Fibroblast of lung (primary cell): ENCODE data around the gene LTBP4.

Experiments used
- CTCF ChIP-seq, 2 donors: IDR thresholded peaks in 1 of 2; conservative IDR thresholded peaks in 1 of 2; 1 replicate in 1 of 2; 2 replicates in 1 of 2; pipeline ENCODE4 v1.5.1; 2011 to 2012; ENCODE audit warnings: low read length in 2 of 2, control low read depth in 1 of 2, inconsistent platforms in 1 of 2, low read depth in 1 of 2, mild to moderate bottlenecking in 1 of 2
- EZH2 ChIP-seq: IDR thresholded peaks from 2 replicates; pipeline ENCODE4 v1.5.1; 2012; ENCODE audit warnings: low read length, control low read depth, mild to moderate bottlenecking; ENCODE audit errors: missing control alignments

GRCh38 chr19:40567040-40567749, 34.0 kb upstream of the LTBP4 start:
- TF ChIP-seq CTCF (conservative IDR thresholded peaks at IDR 0.05 in 1 of 2, IDR thresholded peaks at IDR 0.05 in 1 of 2; ENCODE audit: low read depth in 1 of 2, low read length in 2 of 2) (no peak), EZH2 (no peak)
